NCI-H1694 treated with DMSO at 0.1 percent for 48 hours (cell line): ENCODE data around the gene CCR9.

ENCODE experiments used
- DNase-seq: peaks from one replicate; lab custom pipeline; 2025; lab: John Stamatoyannopoulos, UW

The CCR9 gene

DNA sequence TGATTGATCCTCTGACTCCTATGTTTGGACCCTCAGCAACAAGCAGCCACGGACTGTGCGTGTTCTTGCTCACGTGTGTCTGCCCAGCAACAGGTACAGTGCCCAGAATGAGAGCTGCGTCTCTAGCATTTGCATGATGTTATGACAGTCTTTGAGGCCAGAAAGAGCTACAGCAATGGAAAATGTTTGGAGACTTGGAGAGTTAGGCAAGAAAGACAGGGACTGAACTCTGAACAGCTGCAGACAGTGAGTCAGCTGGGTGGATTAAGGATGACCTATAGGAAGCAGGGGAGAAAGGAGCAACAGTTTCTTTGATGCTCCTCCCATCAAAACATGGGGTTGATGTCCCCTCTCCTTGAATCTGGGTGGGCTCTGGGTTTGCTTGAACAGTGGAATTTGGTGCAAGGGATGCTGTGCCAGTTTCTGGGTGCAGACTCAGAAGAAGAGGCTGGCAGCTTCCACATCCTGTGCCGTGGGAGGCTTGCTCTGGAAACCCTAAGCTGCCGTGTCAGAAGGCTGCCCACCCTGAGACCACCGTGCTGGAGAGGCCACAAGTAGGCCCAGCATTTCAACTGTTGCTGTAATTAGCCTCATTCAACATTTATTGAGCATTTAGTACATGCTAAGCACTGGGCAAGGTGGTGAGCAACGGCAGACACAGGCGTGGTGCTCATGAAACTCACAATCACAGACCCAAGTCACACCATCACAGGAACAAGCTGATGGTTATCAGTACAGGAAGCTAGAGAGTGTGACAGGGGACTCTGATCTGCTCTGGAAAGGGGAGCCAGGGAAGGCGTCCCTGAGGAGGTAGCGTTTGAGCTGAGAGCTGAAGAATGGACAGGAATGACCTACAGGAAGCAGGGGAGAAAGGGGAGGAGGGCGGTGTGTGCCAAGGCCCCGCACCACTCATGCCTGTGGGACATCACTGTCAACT lies 21.7 kb downstream of the CCR9 start:
- no peak for DNase-seq

GRCh38 chr3:45908761-45909160 lies 22.4 kb downstream of the CCR9 start:
- DNase-seq: no peak

- DNase-seq: no peak
Measured at GRCh38 chr3:45909542-45909941, 23.2 kb downstream of the CCR9 start.

- DNase-seq: no peak
Measured at GRCh38 chr3:45910892-45911291, 24.5 kb downstream of the CCR9 start.

- no peak for DNase-seq
Measured at GRCh38 chr3:45911511-45912226, 25.3 kb downstream of the CCR9 start.

DNA sequence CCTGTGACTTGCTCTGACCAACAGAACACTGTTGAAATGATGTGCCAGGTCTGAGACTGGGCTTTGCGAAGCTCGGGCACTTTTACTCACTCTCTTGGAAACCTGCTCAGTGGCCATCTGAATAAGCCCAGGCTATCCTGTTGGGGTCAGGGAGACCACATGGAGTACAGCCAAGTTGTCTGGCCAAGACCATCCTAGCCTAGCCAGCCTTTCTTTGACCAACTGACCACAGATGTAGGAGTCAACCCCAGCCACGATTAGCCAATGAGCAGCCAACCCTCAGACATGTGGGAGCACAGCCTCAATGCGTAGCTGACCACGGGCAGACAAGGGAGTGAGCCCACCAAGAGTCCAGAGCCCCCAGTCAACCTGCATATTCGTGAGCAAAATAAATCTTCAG lies 26.1 kb downstream of the CCR9 start:
- DNase-seq: no peak

GRCh38 chr3:45914362-45915058 lies 28.2 kb downstream of the CCR9 start:
- no peak for DNase-seq

GRCh38 chr3:45915059-45915439 lies 28.7 kb downstream of the CCR9 start:
- DNase-seq: no peak

DNA sequence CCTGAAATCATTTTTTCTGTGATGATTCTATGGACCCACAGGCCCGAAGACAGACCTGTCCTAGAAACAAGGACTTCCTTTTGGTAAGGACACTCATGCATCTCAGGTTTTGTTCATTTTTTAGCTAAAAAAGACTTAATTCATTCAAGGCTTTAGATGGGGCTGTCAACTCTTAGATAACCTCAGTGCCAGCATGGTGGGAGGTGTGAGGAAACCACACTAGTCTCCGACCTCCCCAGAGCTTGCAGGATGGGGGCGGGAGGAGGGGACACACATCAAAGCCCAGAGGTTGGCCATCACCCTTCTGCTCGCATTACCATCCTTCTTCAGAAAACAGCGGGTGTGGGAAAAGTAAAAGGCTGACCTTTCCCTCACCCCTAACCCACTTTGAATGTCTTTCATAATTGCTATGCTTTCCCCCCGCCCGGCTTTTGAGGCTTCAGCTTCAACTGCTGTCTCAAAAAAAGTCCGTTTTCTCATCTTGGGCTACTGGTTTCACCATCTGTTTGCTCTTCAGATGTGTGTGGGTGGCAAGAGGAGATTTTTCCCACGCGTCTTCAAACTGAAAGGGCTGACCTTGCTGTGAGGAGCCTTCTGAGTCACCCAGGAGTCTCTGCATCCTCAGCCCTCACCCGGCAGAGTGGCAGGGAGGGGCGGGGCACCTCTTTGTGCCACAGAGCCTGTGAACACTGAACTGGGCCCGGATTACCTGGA lies 29.3 kb downstream of the CCR9 start:
- DNase-seq: no peak

- DNase-seq: no peak
Measured at GRCh38 chr3:45917146-45917898, 31.0 kb downstream of the CCR9 start.

DNA sequence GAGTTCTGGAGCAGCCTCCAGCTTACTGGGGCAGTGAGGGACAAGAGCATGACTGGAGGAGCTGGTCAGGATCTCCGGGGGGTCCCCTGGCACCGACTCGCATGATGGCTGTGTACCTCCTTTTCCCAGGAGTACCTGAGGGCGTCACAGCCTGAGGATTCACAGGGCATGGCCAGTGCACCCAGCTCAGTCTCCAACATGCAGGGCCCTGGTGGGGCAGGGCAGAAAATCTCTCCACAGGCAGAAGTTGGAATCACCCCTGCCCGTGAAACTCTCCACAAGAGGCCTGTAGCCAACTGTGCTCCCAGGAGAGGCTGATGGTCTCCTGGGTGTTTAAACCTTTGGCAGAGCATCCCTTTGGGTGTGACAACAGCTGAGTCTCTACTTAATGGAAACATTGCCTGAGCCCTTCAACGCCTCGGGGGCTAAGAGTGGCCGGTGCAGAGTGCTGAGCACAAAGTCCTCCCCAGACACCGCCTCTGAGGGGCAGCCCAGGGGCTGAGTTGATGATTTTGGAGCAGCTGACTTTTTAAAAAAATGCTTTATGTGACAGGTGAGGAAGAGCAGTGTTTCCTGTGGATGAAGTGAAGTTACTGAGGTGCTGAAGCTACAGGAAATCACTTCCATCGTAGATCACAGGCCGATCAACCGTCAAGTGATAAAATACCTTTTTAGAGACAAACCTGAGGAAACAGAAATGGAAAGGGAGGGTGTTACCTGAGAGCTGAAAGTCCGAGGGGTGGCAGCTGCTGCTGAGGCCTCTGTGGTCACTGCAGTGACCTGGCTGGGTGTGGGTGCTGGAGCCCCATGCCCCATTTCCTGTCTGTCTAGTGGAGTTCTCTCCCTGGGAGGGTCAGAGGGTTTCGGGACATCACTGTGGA lies 35.1 kb downstream of the CCR9 start:
- DNase-seq: no peak

- DNase-seq: no peak
Measured at GRCh38 chr3:45922039-45922326, 35.6 kb downstream of the CCR9 start.

DNA sequence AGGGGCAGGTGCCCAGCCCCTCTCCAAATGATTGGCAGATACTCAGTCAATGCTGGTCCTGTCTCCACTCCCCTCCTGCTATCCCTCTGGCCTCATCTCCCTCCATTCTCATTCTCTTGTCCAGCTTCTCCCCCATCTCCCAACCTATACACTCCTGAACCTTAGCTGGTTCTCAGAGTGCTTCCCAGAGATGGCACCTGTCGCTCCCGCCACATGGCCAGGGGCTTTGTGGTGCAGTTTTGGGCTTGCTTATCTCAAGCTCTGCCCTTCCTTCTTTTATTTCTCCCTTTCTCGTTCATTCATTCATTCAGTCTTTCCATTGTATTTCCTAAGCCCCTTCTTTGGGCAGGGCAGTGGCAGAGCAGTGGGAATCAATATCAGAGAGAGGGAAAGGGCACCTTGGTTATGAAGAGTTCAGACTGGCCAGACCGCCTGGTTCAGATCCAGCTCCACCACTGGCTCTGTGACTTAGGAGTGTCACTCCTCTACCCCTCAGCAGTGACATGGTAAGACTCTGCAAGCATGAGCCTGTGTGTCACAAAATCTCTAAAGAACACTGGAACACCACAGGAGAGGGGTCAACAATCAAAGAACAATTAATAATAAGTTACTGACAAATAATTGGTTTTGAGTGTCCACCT lies 36.7 kb downstream of the CCR9 start:
- DNase-seq: no peak

- no peak for DNase-seq
Measured at GRCh38 chr3:45923755-45924154, 37.4 kb downstream of the CCR9 start.

GRCh38 chr3:45927881-45928280 lies 41.5 kb downstream of the CCR9 start:
- DNase-seq: no peak

GRCh38 chr3:45929042-45929679 lies 42.8 kb downstream of the CCR9 start:
- no peak for DNase-seq

GRCh38 chr3:45931496-45931895 lies 45.2 kb downstream of the CCR9 start:
- DNase-seq: no peak

- DNase-seq: no peak
Measured at GRCh38 chr3:45932112-45932511, 45.8 kb downstream of the CCR9 start.

- DNase-seq: no peak
Measured at GRCh38 chr3:45933591-45933990, 47.2 kb downstream of the CCR9 start.

- DNase-seq: no peak
Measured at GRCh38 chr3:45936261-45936660, 49.9 kb downstream of the CCR9 start.
